A673 (cell line): Measurements from ENCODE around the gene FAM98C. TPM values are rescaled to one million over a fixed set of nuclear protein-coding genes. Genes with fewer than 3 reads are reported as not detected.

Experiments
- BruUV-seq: library from RNA; stranded (reverse); fragments of 400-500 nt; replicated peaks from 2 replicates; lab custom pipeline; 2021; lab: Mats Ljungman, UMichigan
- CTCF ChIA-PET: fragments of 300-600 bp; sonication (Branson Sonifier 250); formaldehyde crosslinking; loops from one replicate; lab custom pipeline; 2022; ENCODE audit warnings: antibody characterized with exemption; lab: Charles Lee
- POLR2A ChIA-PET: fragments of 300-600 bp; sonication (Branson Sonifier 250); formaldehyde crosslinking; loops from one replicate; lab custom pipeline; 2022; ENCODE audit warnings: antibody characterized with exemption; ENCODE audit not compliant: low non-redundant PET; lab: Charles Lee
- DNase-seq: peaks from one replicate; pipeline ENCODE4 v3.0.0-alpha.2; 2015; ENCODE audit warnings: low spot score
- H3K27ac ChIP-seq: fragments of 200-600 bp; sonication (generic); 2 replicates; pipeline ENCODE4 v1.5.1; 2016; ENCODE audit warnings: mixed run types, low read depth, mild to moderate bottlenecking, mixed read lengths, antibody characterized with exemption, low read length; ENCODE audit not compliant: poor library complexity, severe bottlenecking
- H3K27me3 ChIP-seq: fragments of 200-600 bp; sonication (generic); replicated peaks from 2 replicates; pipeline ENCODE4 v1.6.1; 2017; ENCODE audit warnings: mixed run types, low read depth, mild to moderate bottlenecking, mixed read lengths, antibody characterized with exemption, low read length; ENCODE audit not compliant: insufficient read depth, poor library complexity
- H3K36me3 ChIP-seq: fragments of 200-600 bp; sonication (generic); 2 replicates; pipeline ENCODE4 v1.6.1; 2016; ENCODE audit warnings: mixed run types, mild to moderate bottlenecking, mixed read lengths, antibody characterized with exemption, low read length; ENCODE audit not compliant: insufficient read depth, poor library complexity, severe bottlenecking
- H3K4me1 ChIP-seq: fragments of 200-600 bp; sonication (generic); 2 replicates; pipeline ENCODE4 v1.6.1; 2017; ENCODE audit warnings: mixed run types, mild to moderate bottlenecking, mixed read lengths, antibody characterized with exemption, low read length; ENCODE audit not compliant: insufficient read depth, poor library complexity, severe bottlenecking
- H3K4me3 ChIP-seq: fragments of 200-600 bp; sonication (generic); 2 replicates; pipeline ENCODE4 v1.5.1; 2016; ENCODE audit warnings: low read depth, mixed run types, mild to moderate bottlenecking, mixed read lengths, low read length; ENCODE audit not compliant: poor library complexity, severe bottlenecking
- H3K9me3 ChIP-seq: fragments of 200-600 bp; sonication (generic); 2 replicates; pipeline ENCODE4 v1.6.1; 2016; ENCODE audit warnings: mixed run types, low read depth, mild to moderate bottlenecking, mixed read lengths, antibody characterized with exemption, low read length; ENCODE audit not compliant: poor library complexity, severe bottlenecking
- CTCF ChIP-seq: fragments of 300-800, 200-600 bp; sonication (generic); conservative IDR thresholded peaks from 2 replicates; pipeline ENCODE4 v1.5.1; 2017; ENCODE audit warnings: low read depth, mild to moderate bottlenecking, antibody characterized with exemption, low read length, moderate library complexity, mixed read lengths
- EZH2 ChIP-seq: fragments of 200-600 bp; sonication (generic); IDR thresholded peaks from 2 replicates; pipeline ENCODE4 v1.6.1; 2017; ENCODE audit warnings: borderline replicate concordance, low read depth, mild to moderate bottlenecking, mixed read lengths, antibody characterized with exemption, low read length; ENCODE audit not compliant: poor library complexity, severe bottlenecking
- intact Hi-C: fragments of 100-400 bp; cut with micrococcal nuclease; formaldehyde crosslinking; loops from one replicate; pipeline ENCODE4 v1.10.0; 2022; ENCODE audit not compliant: unreplicated experiment
- total RNA-seq: library from RNA; stranded (reverse); gene quantifications from 2 replicates; pipeline ENCODE4 v1.2.3, GENCODE V29; 2021

Gene FAM98C
- total RNA-seq, 1 experiment from 2014 or later = 11.8 TPM

DNA sequence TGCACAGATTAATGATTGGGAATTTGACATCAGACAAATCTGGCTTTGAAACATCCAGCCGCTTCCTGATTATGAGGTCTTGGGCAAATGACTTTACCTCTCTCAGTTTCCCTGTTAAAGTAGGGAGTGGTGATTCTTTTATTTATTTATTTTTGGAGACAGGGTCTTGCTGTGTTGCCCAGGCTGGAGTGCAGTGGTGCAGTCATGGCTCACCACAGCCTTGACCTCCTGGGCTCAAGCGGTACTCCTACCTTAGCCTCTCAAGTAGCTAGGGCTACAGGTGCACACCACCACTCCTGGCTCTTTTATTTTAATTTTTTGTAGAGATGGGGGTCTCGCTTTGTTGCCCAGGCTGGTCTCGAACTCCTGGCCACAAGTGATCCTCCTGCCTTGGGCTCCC, 25.8 kb upstream of the FAM98C start:
- no peaks in the 10 kb centered on the region for H3K9me3 ChIP-seq
- peaks cover 45% of the 10 kb centered on the region for H3K36me3 ChIP-seq
- BruUV-seq = no TSS peak
- DNase-seq = no peak
- ChIA-PET POLR2A (no interaction called here), CTCF (no interaction called here)
- TF ChIP-seq CTCF (no peak), EZH2 (no peak)
- H3K27me3 ChIP-seq = no peaks in the 10 kb centered on the region
- intact Hi-C loops = no loop called here
- no peak overlapping the region for H3K4me3 ChIP-seq
- peaks cover 10% of the 10 kb centered on the region for H3K4me1 ChIP-seq
- no peak overlapping the region for H3K27ac ChIP-seq

DNA sequence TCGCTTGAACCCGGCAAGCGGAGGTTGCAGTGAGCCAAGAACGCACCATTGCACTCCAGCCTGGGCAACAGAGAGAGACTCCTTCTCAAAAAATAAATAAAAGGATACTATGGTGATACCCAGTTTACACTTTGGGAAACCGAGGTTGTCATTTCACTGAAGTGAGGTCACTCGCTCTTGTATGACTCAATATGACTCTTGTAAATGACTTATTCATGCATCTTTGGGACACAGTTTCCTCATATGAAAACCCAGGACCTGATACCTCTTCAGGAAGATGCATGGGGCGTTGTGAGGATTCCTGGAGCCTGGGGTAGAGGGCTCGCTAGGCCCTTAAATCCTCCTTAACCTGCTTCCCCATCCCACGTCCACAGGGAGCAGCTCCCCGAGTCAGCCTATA, 24.0 kb upstream of the FAM98C start:
- intact Hi-C loops = no loop called here
- no TSS peak for BruUV-seq
- H3K36me3 ChIP-seq = peaks cover 62% of the 10 kb centered on the region
- no peak overlapping the region for H3K27ac ChIP-seq
- H3K4me3 ChIP-seq = no peak overlapping the region
- peaks cover 10% of the 10 kb centered on the region for H3K4me1 ChIP-seq
- H3K27me3 ChIP-seq = no peaks in the 10 kb centered on the region
- no peaks in the 10 kb centered on the region for H3K9me3 ChIP-seq
- TF ChIP-seq EZH2 (no peak), CTCF (no peak)
- ChIA-PET CTCF (no interaction called here), POLR2A (no interaction called here)
- no peak for DNase-seq

DNA sequence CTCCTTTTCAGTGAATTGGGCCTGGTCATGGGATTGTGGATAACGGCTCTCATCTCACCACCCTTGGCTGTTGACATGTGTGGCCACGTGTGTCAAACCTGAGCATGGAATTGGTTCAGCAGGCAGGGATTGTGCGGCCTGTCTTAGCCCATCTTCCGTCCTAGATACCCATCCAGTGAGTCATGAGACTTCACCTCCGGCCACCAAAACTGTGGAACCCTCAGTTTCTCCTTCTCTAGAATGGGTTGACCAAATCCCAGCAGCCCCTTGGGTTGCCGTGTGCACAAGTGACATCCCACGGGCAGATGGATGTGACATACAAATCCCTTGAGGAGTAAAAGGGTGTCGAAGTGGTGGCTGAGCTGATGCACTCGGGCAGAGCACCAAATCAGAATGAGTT, 21.8 kb upstream of the FAM98C start:
- intact Hi-C loops = no loop called here
- Histone ChIP-seq H3K27ac (no peak overlapping the region), H3K4me3 (no peak overlapping the region), H3K36me3 (peaks cover 71% of the 10 kb centered on the region), H3K4me1 (peaks cover 3% of the 10 kb centered on the region), H3K27me3 (no peaks in the 10 kb centered on the region), H3K9me3 (no peaks in the 10 kb centered on the region)
- no TSS peak for BruUV-seq
- ChIA-PET CTCF (no interaction called here), POLR2A (no interaction called here)
- no peak for DNase-seq
- TF ChIP-seq EZH2 = no peak
- no peak for TF ChIP-seq CTCF
